ENCODE data around the gene EHMT1.

The EHMT1 gene

GRCh38 chr9:137765536-137765935 is 146.7 kb downstream of the EHMT1 start:
- peak overlapping the region; percentile 20 for H3K27ac Mint-ChIP-seq
- H3K4me3 Mint-ChIP-seq, result no peak overlapping the region
- peaks cover 87% of the 10 kb centered on the region for H3K36me3 Mint-ChIP-seq (ENCODE audit: low read depth)

DNA sequence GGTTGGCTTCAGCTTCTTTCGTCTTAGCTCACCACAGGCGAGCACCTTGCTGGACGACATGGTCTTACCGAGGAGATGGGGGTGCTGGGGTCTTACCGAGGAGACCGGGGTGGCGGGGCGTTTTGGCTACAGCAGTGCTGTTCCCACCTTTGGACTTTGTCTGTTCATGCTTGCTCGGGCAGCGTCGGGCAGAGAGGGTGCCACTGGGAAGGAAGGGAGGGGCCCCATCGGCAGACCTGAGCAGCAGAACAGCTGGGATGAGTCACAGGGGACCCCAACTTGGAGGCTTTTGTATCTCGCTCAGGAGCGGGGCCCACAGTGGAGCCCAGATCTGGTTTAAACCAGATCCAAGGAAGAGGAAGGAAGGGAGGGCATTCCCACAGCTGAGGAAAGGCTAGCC is 152.8 kb downstream of the EHMT1 start:
- Mint-ChIP-seq H3K27me3 (ENCODE audit: low read depth, poor library complexity) (no peaks in the 10 kb centered on the region), H3K4me1 (no peaks in the 10 kb centered on the region), H3K4me3 (no peak overlapping the region), H3K27ac (peak overlapping the region; percentile 78), H3K9me3 (peaks cover 37% of the 10 kb centered on the region), H3K36me3 (ENCODE audit: low read depth) (peaks cover 54% of the 10 kb centered on the region)
- no peak for DNase-seq
- TF ChIP-seq, protein P1, sequence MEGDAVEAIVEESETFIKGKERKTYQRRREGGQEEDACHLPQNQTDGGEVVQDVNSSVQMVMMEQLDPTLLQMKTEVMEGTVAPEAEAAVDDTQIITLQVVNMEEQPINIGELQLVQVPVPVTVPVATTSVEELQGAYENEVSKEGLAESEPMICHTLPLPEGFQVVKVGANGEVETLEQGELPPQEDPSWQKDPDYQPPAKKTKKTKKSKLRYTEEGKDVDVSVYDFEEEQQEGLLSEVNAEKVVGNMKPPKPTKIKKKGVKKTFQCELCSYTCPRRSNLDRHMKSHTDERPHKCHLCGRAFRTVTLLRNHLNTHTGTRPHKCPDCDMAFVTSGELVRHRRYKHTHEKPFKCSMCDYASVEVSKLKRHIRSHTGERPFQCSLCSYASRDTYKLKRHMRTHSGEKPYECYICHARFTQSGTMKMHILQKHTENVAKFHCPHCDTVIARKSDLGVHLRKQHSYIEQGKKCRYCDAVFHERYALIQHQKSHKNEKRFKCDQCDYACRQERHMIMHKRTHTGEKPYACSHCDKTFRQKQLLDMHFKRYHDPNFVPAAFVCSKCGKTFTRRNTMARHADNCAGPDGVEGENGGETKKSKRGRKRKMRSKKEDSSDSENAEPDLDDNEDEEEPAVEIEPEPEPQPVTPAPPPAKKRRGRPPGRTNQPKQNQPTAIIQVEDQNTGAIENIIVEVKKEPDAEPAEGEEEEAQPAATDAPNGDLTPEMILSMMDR (IDR thresholded peaks at IDR 0.05), result no peak

More at GRCh38 chr9:137765536-137765935, 146.7 kb downstream of the EHMT1 start:
- H3K9me3 Mint-ChIP-seq, result peaks cover 28% of the 10 kb centered on the region
- DNase-seq, result no peak
- no peaks in the 10 kb centered on the region for H3K27me3 Mint-ChIP-seq (ENCODE audit: low read depth, poor library complexity)
- H3K4me1 Mint-ChIP-seq, result peaks cover 32% of the 10 kb centered on the region
- TF ChIP-seq, protein P1 (IDR thresholded peaks at IDR 0.05), result no peak

GRCh38 chr9:137772281-137772873 is 153.6 kb downstream of the EHMT1 start:
- H3K4me3 Mint-ChIP-seq, result no peak overlapping the region
- H3K4me1 Mint-ChIP-seq, result no peaks in the 10 kb centered on the region
- H3K36me3 Mint-ChIP-seq (ENCODE audit: low read depth), result peaks cover 46% of the 10 kb centered on the region
- no peaks in the 10 kb centered on the region for H3K27me3 Mint-ChIP-seq (ENCODE audit: low read depth, poor library complexity)
- peaks cover 34% of the 10 kb centered on the region for H3K9me3 Mint-ChIP-seq
- DNase-seq, result no peak
- no peak overlapping the region for H3K27ac Mint-ChIP-seq
- TF ChIP-seq, protein P1 (IDR thresholded peaks at IDR 0.05), result no peak

GRCh38 chr9:137774775-137775386 is 156.1 kb downstream of the EHMT1 start:
- no peak for DNase-seq
- H3K4me1 Mint-ChIP-seq, result no peaks in the 10 kb centered on the region
- no peak overlapping the region for H3K27ac Mint-ChIP-seq
- TF ChIP-seq, protein P1 (IDR thresholded peaks at IDR 0.05), result no peak
- H3K36me3 Mint-ChIP-seq (ENCODE audit: low read depth), result peaks cover 24% of the 10 kb centered on the region
- H3K4me3 Mint-ChIP-seq, result no peak overlapping the region
- no peaks in the 10 kb centered on the region for H3K27me3 Mint-ChIP-seq (ENCODE audit: low read depth, poor library complexity)
- peaks cover 16% of the 10 kb centered on the region for H3K9me3 Mint-ChIP-seq

DNA sequence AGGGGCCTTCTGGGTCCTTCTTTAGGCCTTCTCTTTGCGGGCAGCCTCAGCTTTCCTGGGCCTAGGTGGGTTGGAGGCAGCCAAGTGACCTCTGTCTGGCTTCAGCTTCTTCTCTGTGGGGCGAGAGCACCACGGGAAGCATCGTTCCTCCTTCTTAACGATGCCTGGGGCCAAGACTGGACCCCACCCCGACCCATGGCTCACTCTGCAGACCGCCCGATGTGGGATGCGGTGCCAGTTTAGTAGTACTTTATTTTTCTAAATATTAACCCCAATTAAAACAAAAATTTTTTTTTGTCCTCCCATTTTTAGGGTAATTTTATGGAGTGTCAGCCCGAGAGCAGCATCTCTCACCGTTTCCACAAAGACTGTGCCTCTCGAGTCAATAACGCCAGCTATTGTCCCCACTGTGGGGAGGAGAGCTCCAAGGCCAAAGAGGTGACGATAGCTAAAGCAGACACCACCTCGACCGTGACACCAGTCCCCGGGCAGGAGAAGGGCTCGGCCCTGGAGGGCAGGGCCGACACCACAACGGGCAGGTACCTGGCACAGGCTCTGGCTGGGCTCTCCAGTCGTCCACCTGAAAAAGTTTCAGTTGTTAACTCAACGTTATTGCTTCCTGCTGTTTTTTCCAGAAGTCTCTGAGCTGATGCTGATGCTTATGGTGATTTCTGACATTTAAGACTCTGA is 157.6 kb downstream of the EHMT1 start:
- no peak for DNase-seq
- TF ChIP-seq, protein P1 (IDR thresholded peaks at IDR 0.05), result no peak
- no peaks in the 10 kb centered on the region for H3K27me3 Mint-ChIP-seq (ENCODE audit: low read depth, poor library complexity)
- H3K4me1 Mint-ChIP-seq, result no peaks in the 10 kb centered on the region
- peak overlapping the region; percentile 36 for H3K27ac Mint-ChIP-seq
- H3K4me3 Mint-ChIP-seq, result no peak overlapping the region
- H3K9me3 Mint-ChIP-seq, result no peaks in the 10 kb centered on the region
- peaks cover 9% of the 10 kb centered on the region for H3K36me3 Mint-ChIP-seq (ENCODE audit: low read depth)

All from nephron progenitor cell (in vitro differentiated cells).